ENCODE results near the gene FADS1.

FADS1 gene

GRCh38 chr11:61814958-61815789 lies 1.6 kb downstream of the FADS1 start:
- Histone ChIP-seq H3K27ac (ENCODE audit: low read depth, low read length) (peak overlapping the region; percentile 97), H3K27me3 (ENCODE audit: control insufficient read depth in 1 of 2, insufficient read depth in 2 of 2, low read length in 2 of 2) (no peaks in the 10 kb centered on the region), H3K9me3 (ENCODE audit: low read length) (no peaks in the 10 kb centered on the region), H3K9ac (ENCODE audit: low read length) (peak overlapping the region; percentile 50), H3K4me3 (ENCODE audit: low read depth in 1 of 2, low read length in 2 of 2) (peak overlapping the region; percentile 57 to 88), H3K36me3 (ENCODE audit: insufficient read depth, low read length) (peaks cover 16% of the 10 kb centered on the region), H3K4me1 (ENCODE audit: insufficient read depth, low read length) (peaks cover 5% of the 10 kb centered on the region)

- Histone ChIP-seq H3K4me1 (ENCODE audit: insufficient read depth, low read length) (peaks cover 5% of the 10 kb centered on the region), H3K36me3 (ENCODE audit: insufficient read depth, low read length) (peaks cover 18% of the 10 kb centered on the region), H3K9me3 (ENCODE audit: low read length) (no peaks in the 10 kb centered on the region), H3K4me3 (ENCODE audit: low read depth in 1 of 2, low read length in 2 of 2) (peak overlapping the region; percentile 57 to 88), H3K27ac (ENCODE audit: low read depth, low read length) (peak overlapping the region; percentile 97), H3K27me3 (ENCODE audit: control insufficient read depth in 1 of 2, insufficient read depth in 2 of 2, low read length in 2 of 2) (no peaks in the 10 kb centered on the region), H3K9ac (ENCODE audit: low read length) (peak overlapping the region; percentile 44)
Observed at GRCh38 chr11:61814247-61814957, 2.4 kb downstream of the FADS1 start.

- Histone ChIP-seq H3K4me3 (ENCODE audit: low read depth in 1 of 2, low read length in 2 of 2) (no peak overlapping the region), H3K9ac (ENCODE audit: low read length) (no peak overlapping the region), H3K9me3 (ENCODE audit: low read length) (no peaks in the 10 kb centered on the region), H3K4me1 (ENCODE audit: insufficient read depth, low read length) (peaks cover 5% of the 10 kb centered on the region), H3K27ac (ENCODE audit: low read depth, low read length) (no peak overlapping the region), H3K27me3 (ENCODE audit: control insufficient read depth in 1 of 2, insufficient read depth in 2 of 2, low read length in 2 of 2) (no peaks in the 10 kb centered on the region), H3K36me3 (ENCODE audit: insufficient read depth, low read length) (peaks cover 18% of the 10 kb centered on the region)
Observed at GRCh38 chr11:61812736-61813411, 3.9 kb downstream of the FADS1 start.

- H3K27ac ChIP-seq (ENCODE audit: low read depth, low read length), result no peak overlapping the region
- H3K4me3 ChIP-seq (ENCODE audit: low read depth in 1 of 2, low read length in 2 of 2), result no peak overlapping the region
- peaks cover 19% of the 10 kb centered on the region for H3K36me3 ChIP-seq (ENCODE audit: insufficient read depth, low read length)
- no peak overlapping the region for H3K9ac ChIP-seq (ENCODE audit: low read length)
- peaks cover 5% of the 10 kb centered on the region for H3K4me1 ChIP-seq (ENCODE audit: insufficient read depth, low read length)
- no peaks in the 10 kb centered on the region for H3K9me3 ChIP-seq (ENCODE audit: low read length)
- no peaks in the 10 kb centered on the region for H3K27me3 ChIP-seq (ENCODE audit: control insufficient read depth in 1 of 2, insufficient read depth in 2 of 2, low read length in 2 of 2)
Observed at GRCh38 chr11:61811831-61812230, 5.0 kb downstream of the FADS1 start.

GRCh38 chr11:61810671-61811175 lies 6.1 kb downstream of the FADS1 start:
- no peaks in the 10 kb centered on the region for H3K27me3 ChIP-seq (ENCODE audit: control insufficient read depth in 1 of 2, insufficient read depth in 2 of 2, low read length in 2 of 2)
- no peak overlapping the region for H3K27ac ChIP-seq (ENCODE audit: low read depth, low read length)
- no peaks in the 10 kb centered on the region for H3K4me1 ChIP-seq (ENCODE audit: insufficient read depth, low read length)
- H3K36me3 ChIP-seq (ENCODE audit: insufficient read depth, low read length), result peaks cover 24% of the 10 kb centered on the region
- no peak overlapping the region for H3K9ac ChIP-seq (ENCODE audit: low read length)
- no peak overlapping the region for H3K4me3 ChIP-seq (ENCODE audit: low read depth in 1 of 2, low read length in 2 of 2)
- H3K9me3 ChIP-seq (ENCODE audit: low read length), result no peaks in the 10 kb centered on the region

- peaks cover 33% of the 10 kb centered on the region for H3K36me3 ChIP-seq (ENCODE audit: insufficient read depth, low read length)
- no peaks in the 10 kb centered on the region for H3K27me3 ChIP-seq (ENCODE audit: control insufficient read depth in 1 of 2, insufficient read depth in 2 of 2, low read length in 2 of 2)
- no peak overlapping the region for H3K4me3 ChIP-seq (ENCODE audit: low read depth in 1 of 2, low read length in 2 of 2)
- H3K27ac ChIP-seq (ENCODE audit: low read depth, low read length), result no peak overlapping the region
- H3K9me3 ChIP-seq (ENCODE audit: low read length), result no peaks in the 10 kb centered on the region
- no peaks in the 10 kb centered on the region for H3K4me1 ChIP-seq (ENCODE audit: insufficient read depth, low read length)
- no peak overlapping the region for H3K9ac ChIP-seq (ENCODE audit: low read length)
Observed at GRCh38 chr11:61806785-61807184, 10.0 kb downstream of the FADS1 start.

GRCh38 chr11:61805146-61805545 lies 11.7 kb downstream of the FADS1 start:
- H3K9ac ChIP-seq (ENCODE audit: low read length), result no peak overlapping the region
- no peaks in the 10 kb centered on the region for H3K4me1 ChIP-seq (ENCODE audit: insufficient read depth, low read length)
- no peak overlapping the region for H3K4me3 ChIP-seq (ENCODE audit: low read depth in 1 of 2, low read length in 2 of 2)
- peaks cover 24% of the 10 kb centered on the region for H3K36me3 ChIP-seq (ENCODE audit: insufficient read depth, low read length)
- H3K27ac ChIP-seq (ENCODE audit: low read depth, low read length), result no peak overlapping the region
- no peaks in the 10 kb centered on the region for H3K9me3 ChIP-seq (ENCODE audit: low read length)
- no peaks in the 10 kb centered on the region for H3K27me3 ChIP-seq (ENCODE audit: control insufficient read depth in 1 of 2, insufficient read depth in 2 of 2, low read length in 2 of 2)

GRCh38 chr11:61803889-61804647 lies 12.7 kb downstream of the FADS1 start:
- Histone ChIP-seq H3K4me1 (ENCODE audit: insufficient read depth, low read length) (no peaks in the 10 kb centered on the region), H3K9me3 (ENCODE audit: low read length) (no peaks in the 10 kb centered on the region), H3K36me3 (ENCODE audit: insufficient read depth, low read length) (peaks cover 21% of the 10 kb centered on the region), H3K27me3 (ENCODE audit: control insufficient read depth in 1 of 2, insufficient read depth in 2 of 2, low read length in 2 of 2) (no peaks in the 10 kb centered on the region), H3K4me3 (ENCODE audit: low read depth in 1 of 2, low read length in 2 of 2) (no peak overlapping the region), H3K27ac (ENCODE audit: low read depth, low read length) (no peak overlapping the region), H3K9ac (ENCODE audit: low read length) (no peak overlapping the region)

GRCh38 chr11:61802605-61803004 lies 14.2 kb downstream of the FADS1 start:
- no peaks in the 10 kb centered on the region for H3K27me3 ChIP-seq (ENCODE audit: control insufficient read depth in 1 of 2, insufficient read depth in 2 of 2, low read length in 2 of 2)
- H3K4me3 ChIP-seq (ENCODE audit: low read depth in 1 of 2, low read length in 2 of 2), result no peak overlapping the region
- H3K9me3 ChIP-seq (ENCODE audit: low read length), result no peaks in the 10 kb centered on the region
- H3K27ac ChIP-seq (ENCODE audit: low read depth, low read length), result no peak overlapping the region
- H3K4me1 ChIP-seq (ENCODE audit: insufficient read depth, low read length), result peaks cover 3% of the 10 kb centered on the region
- H3K9ac ChIP-seq (ENCODE audit: low read length), result no peak overlapping the region
- peaks cover 21% of the 10 kb centered on the region for H3K36me3 ChIP-seq (ENCODE audit: insufficient read depth, low read length)

GRCh38 chr11:61800331-61801281 lies 16.2 kb downstream of the FADS1 start:
- H3K36me3 ChIP-seq (ENCODE audit: insufficient read depth, low read length), result peaks cover 18% of the 10 kb centered on the region
- peaks cover 9% of the 10 kb centered on the region for H3K4me1 ChIP-seq (ENCODE audit: insufficient read depth, low read length)
- H3K4me3 ChIP-seq (ENCODE audit: low read depth in 1 of 2, low read length in 2 of 2), result no peak overlapping the region
- no peaks in the 10 kb centered on the region for H3K27me3 ChIP-seq (ENCODE audit: control insufficient read depth in 1 of 2, insufficient read depth in 2 of 2, low read length in 2 of 2)
- no peak overlapping the region for H3K27ac ChIP-seq (ENCODE audit: low read depth, low read length)
- H3K9me3 ChIP-seq (ENCODE audit: low read length), result no peaks in the 10 kb centered on the region
- H3K9ac ChIP-seq (ENCODE audit: low read length), result no peak overlapping the region

All from muscle layer of colon (tissue), 2 donors.